Brain pericyte (primary cell): ENCODE measurements around the gene OTOGL.
"Not testable (repeated sequence)": the region's sequence is repeated elsewhere in the genome, so short reads cannot be mapped to it uniquely, and the experiment has no call there.

Experiments used
- DNase-seq: peaks from one replicate; pipeline ENCODE4 v3.0.0-alpha.2; 2012; ENCODE audit warnings: low read depth, low spot score

OTOGL gene

GRCh38 chr12:80183939-80184338 lies 84.6 kb downstream of the OTOGL start:
- DNase-seq, result no peak

- no peak for DNase-seq
These were observed 85.6 kb downstream of the OTOGL start for GRCh38 chr12:80184926-80185325.

GRCh38 chr12:80186727-80187217 lies 87.4 kb downstream of the OTOGL start:
- DNase-seq, result peak; percentile 82

- DNase-seq, result no peak
These were observed 88.3 kb downstream of the OTOGL start for GRCh38 chr12:80187660-80188090.

GRCh38 chr12:80188576-80188975 lies 89.2 kb downstream of the OTOGL start:
- DNase-seq, result no peak

GRCh38 chr12:80189241-80189640 lies 89.9 kb downstream of the OTOGL start:
- DNase-seq, result no peak

- no peak for DNase-seq
These were observed 90.7 kb downstream of the OTOGL start for GRCh38 chr12:80190001-80190400.

- DNase-seq, result no peak
These were observed 92.8 kb downstream of the OTOGL start for GRCh38 chr12:80192087-80192486.

- no peak for DNase-seq
These were observed 94.5 kb downstream of the OTOGL start for GRCh38 chr12:80193865-80194264.

- no peak for DNase-seq
These were observed 95.9 kb downstream of the OTOGL start for GRCh38 chr12:80195074-80195726.

GRCh38 chr12:80195737-80196136 lies 96.4 kb downstream of the OTOGL start:
- no peak for DNase-seq

- DNase-seq, result no peak
These were observed 97.1 kb downstream of the OTOGL start for GRCh38 chr12:80196419-80196818.

GRCh38 chr12:80198782-80199337 lies 99.5 kb downstream of the OTOGL start:
- DNase-seq, result no peak

GRCh38 chr12:80199931-80200330 lies 100.6 kb downstream of the OTOGL start:
- no peak for DNase-seq

- no peak for DNase-seq
These were observed 101.1 kb downstream of the OTOGL start for GRCh38 chr12:80200414-80200813.

GRCh38 chr12:80201908-80202307 lies 102.6 kb downstream of the OTOGL start:
- DNase-seq, result no peak

GRCh38 chr12:80205960-80206359 lies 106.6 kb downstream of the OTOGL start:
- DNase-seq, result no peak

GRCh38 chr12:80208071-80208470 lies 108.7 kb downstream of the OTOGL start:
- DNase-seq, result no peak

- DNase-seq, result no peak
These were observed 112.3 kb downstream of the OTOGL start for GRCh38 chr12:80211671-80212070.

- no peak for DNase-seq
These were observed 113.8 kb downstream of the OTOGL start for GRCh38 chr12:80212938-80213645.

GRCh38 chr12:80213871-80214270 lies 114.5 kb downstream of the OTOGL start:
- no peak for DNase-seq

GRCh38 chr12:80217011-80217535 lies 117.7 kb downstream of the OTOGL start:
- DNase-seq, result no peak

GRCh38 chr12:80218925-80219324 lies 119.6 kb downstream of the OTOGL start:
- not testable (repeated sequence) for DNase-seq
